ENCODE measurements around the gene ATG7. TPM values are rescaled to one million over a fixed set of nuclear protein-coding genes. Genes with fewer than 3 reads are reported as not detected.
"Not testable (repeated sequence)": the region's sequence is repeated elsewhere in the genome, so short reads cannot be mapped to it uniquely, and the experiment has no call there.

Gene ATG7
- total RNA-seq, 1 donor from 2014 or later: 17.5 TPM

- DNase-seq (ENCODE audit: missing footprints): no peak
- no peak for ATAC-seq
- intact Hi-C loops (cut with DNase I): no loop called here
These were observed 21.0 kb upstream of the ATG7 start for GRCh38 chr3:11250902-11251806.

DNA sequence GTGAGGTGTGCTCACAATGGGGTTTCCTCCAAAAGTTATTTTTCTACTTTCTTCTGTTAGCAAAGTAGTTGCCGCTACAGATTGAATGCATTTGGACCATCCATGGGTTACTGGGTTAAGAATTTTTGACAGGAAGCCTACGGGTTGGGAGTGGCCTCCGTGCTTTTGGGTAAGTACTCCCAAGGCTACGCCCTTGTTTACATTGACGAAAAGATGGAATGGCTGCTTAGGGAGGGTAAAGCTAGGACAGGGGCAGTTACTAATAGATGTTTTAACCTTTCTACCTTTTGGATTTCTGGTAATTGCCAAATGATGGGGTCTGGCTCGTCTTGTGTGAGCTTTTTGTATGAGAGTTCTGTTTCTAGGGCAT lies 20.4 kb upstream of the ATG7 start:
- DNase-seq (ENCODE audit: missing footprints) (no peak), ATAC-seq (no peak)
- intact Hi-C loops (cut with DNase I): no loop called here

GRCh38 chr3:11254876-11255275 lies 17.3 kb upstream of the ATG7 start:
- DNase-seq (ENCODE audit: missing footprints) (no peak), ATAC-seq (no peak)
- intact Hi-C loops (cut with DNase I): no loop called here

DNA sequence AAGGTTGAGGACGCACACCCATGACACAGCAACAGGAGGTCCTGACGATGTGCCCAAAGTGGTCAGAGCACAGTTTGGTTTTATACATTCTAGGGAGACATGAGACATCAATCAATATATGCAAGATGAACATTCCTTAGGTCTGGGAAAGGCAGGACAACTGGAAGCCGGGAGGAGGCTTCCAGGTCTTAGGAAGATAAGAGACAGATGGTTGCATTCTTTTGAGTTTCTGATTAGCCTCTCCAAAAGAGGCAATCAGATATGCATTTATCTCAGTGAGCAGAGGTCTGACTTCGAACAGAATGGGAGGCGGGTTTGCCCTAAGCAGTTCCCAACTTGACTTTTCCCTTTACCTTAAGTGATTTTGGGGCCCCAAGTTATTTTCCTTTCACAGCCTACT lies 16.7 kb upstream of the ATG7 start:
- ATAC-seq; DNase-seq (ENCODE audit: missing footprints); intact Hi-C loops (cut with DNase I): not testable (repeated sequence)

DNA sequence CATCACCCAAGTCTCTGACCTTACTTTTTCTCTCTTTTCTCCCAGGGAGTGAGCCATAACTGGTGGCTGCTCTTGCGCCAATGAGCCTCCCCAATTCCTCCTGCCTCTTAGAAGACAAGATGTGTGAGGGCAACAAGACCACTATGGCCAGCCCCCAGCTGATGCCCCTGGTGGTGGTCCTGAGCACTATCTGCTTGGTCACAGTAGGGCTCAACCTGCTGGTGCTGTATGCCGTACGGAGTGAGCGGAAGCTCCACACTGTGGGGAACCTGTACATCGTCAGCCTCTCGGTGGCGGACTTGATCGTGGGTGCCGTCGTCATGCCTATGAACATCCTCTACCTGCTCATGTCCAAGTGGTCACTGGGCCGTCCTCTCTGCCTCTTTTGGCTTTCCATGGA lies 13.2 kb upstream of the ATG7 start:
- no peak for ATAC-seq
- intact Hi-C loops (cut with DNase I): no loop called here
- no peak for DNase-seq (ENCODE audit: missing footprints)

DNA sequence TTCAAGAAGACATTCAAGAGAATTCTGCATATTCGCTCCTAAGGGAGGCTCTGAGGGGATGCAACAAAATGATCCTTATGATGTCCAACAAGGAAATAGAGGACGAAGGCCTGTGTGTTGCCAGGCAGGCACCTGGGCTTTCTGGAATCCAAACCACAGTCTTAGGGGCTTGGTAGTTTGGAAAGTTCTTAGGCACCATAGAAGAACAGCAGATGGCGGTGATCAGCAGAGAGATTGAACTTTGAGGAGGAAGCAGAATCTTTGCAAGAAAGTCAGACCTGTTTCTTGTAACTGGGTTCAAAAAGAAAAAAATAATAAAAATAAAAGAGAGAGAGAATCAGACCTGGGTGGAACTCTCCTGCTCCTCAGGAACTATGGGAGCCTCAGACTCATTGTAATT lies 11.7 kb upstream of the ATG7 start:
- intact Hi-C loops (cut with DNase I): no loop called here
- no peak for ATAC-seq

GRCh38 chr3:11269007-11269406 lies 3.2 kb upstream of the ATG7 start:
- no peak for ATAC-seq
- intact Hi-C loops (cut with DNase I): no loop called here
- no peak for DNase-seq (ENCODE audit: missing footprints)

More for the DNA sequence above, 11.7 kb upstream of the ATG7 start:
- DNase-seq (ENCODE audit: missing footprints): no peak

DNA sequence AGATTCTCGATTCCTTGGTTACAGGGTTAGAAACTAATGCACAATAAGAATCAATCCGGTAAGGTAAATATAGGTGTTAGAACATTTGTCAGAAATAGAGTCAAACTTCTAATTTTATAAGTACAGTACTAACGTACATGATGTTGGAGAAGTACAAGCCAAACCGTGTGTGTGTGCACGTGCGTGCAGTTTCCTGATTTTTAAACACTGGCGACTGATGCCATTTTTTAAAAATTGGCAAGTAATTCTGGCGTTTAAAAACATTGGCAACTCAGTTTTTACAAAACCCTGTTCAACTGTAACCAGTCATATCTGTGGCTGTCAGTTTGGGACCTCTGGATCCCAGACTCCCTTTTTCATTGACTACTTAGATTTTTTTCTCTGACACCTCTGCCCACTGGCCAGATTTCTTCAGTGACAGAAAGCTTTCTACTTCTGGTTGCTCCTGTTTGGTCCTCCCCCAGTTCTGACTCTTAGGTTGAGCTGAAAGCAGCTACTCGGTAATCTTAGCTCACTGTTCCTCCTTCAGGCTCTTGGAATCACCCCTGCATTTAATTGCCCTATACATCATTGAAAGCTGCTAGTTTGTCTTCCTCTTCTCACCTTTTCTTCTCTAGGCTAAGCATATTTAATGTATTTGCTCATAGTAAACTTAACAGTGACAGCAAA lies 843 bp downstream of the ATG7 start:
- intact Hi-C loops (cut with DNase I): no loop called here
- DNase-seq (ENCODE audit: missing footprints) (no peak), ATAC-seq (no peak)

- intact Hi-C loops (cut with DNase I): no loop called here
- ATAC-seq (no peak), DNase-seq (ENCODE audit: missing footprints) (no peak)
These were observed 1.7 kb downstream of the ATG7 start for GRCh38 chr3:11273891-11274291.

DNA sequence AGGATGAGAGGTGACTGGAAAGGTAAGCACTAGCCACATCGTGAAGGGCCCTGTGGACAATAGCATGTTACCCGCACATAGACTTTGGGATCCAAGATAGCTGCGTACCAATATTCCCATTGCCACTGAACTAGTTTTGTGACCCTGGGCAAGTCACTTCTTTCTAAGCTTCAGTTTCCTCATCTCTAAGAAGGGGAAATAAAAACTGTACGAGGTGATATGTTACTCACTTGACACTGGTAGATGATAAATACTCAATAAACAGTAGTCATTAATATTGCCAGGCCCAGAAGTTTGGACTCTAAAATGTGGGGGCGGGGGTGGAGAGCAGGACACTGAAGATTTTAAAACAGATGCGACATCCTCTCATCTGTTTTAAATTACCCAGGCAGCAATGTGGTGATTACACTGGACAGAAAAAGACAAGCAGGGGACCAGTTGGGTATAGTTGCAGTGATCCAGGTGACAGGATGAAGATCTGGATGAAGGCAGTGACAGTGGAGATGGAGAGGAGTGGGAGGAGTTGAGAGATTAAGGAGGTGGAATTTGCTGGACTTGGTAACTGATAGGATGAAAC lies 2.5 kb downstream of the ATG7 start:
- ATAC-seq (no peak), DNase-seq (ENCODE audit: missing footprints) (no peak)
- intact Hi-C loops (cut with DNase I): no loop called here

- DNase-seq (ENCODE audit: missing footprints): no peak
- intact Hi-C loops (cut with DNase I): no loop called here
- no peak for ATAC-seq
These were observed 3.7 kb downstream of the ATG7 start for GRCh38 chr3:11275926-11276325.

DNA sequence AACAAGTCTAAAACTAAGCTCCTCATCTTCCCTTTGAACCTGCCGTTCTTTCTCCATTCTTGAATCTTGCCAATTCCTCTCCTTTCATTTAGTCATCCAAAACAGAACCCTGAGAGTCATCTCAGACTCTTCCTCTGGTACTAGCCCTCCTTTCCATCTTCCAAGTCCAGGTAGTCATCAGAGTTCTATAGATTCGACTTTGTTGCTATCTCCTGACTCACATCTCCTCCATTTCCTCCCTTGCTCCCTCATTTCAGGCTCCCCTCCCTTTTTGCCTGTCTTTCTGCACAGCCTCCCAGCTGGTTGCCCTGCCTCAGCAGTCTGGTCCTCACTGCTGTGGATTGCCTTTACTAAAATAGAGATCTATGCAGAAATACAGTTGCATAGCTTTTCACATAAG lies 4.7 kb downstream of the ATG7 start:
- DNase-seq (ENCODE audit: missing footprints) (no peak), ATAC-seq (no peak)
- intact Hi-C loops (cut with DNase I): no loop called here

- intact Hi-C loops (cut with DNase I): no loop called here
- ATAC-seq: peak; percentile 97
- no peak for DNase-seq (ENCODE audit: missing footprints)
These were observed 10.3 kb downstream of the ATG7 start for GRCh38 chr3:11282250-11283138.

- DNase-seq (ENCODE audit: missing footprints) (no peak), ATAC-seq (no peak)
- intact Hi-C loops (cut with DNase I): no loop called here
These were observed 10.9 kb downstream of the ATG7 start for GRCh38 chr3:11283139-11283475.

GRCh38 chr3:11284011-11284410 lies 11.8 kb downstream of the ATG7 start:
- no peak for ATAC-seq
- DNase-seq (ENCODE audit: missing footprints): no peak
- intact Hi-C loops (cut with DNase I): no loop called here

DNA sequence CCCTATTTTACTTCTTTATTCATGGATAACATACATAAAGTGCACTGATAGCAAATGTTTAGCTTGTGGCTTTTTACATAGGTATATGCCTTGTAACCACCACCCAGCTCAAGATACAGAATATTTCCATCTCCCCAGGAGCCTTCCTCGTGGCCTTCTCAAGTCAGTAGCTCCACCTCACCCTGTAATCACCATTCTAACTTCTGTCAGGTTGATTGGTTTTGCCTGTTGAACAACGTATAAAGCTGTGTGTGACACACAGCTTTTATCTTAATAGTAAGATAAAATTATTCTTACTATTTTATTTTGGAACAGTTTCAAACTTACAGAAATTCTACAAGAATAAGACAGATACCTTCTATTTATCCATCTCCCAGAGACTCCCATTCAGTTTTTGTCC lies 13.3 kb downstream of the ATG7 start:
- intact Hi-C loops (cut with DNase I): no loop called here
- ATAC-seq (no peak), DNase-seq (ENCODE audit: missing footprints) (no peak)

GRCh38 chr3:11287404-11287803 lies 15.2 kb downstream of the ATG7 start:
- DNase-seq (ENCODE audit: missing footprints): no peak
- intact Hi-C loops (cut with DNase I): no loop called here
- ATAC-seq: no peak

DNA sequence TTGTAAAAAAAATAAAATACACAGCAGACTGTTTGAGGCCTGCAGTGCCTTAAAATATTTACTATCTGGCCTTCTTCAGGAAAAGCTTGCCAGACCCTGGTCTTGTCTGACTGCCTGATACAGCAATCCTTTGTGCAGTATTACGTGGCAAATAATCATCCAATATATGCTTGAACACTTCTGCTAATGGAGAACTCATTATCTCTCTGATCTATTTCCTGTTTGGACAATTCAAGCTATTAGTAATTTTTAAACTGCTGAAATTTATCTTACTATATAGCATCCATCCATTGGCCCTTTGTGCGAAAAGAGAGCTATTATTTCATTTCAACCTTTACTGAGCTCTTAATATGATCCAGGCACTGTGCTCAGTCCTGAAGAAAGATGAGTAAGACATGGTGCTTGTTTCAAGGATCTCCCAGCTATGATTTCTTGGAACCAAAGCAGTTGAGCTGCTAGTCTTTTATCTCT lies 15.9 kb downstream of the ATG7 start:
- DNase-seq (ENCODE audit: missing footprints): no peak
- intact Hi-C loops (cut with DNase I): no loop called here
- no peak for ATAC-seq
